WTC11 (cell line): ENCODE measurements around the gene C3orf18. TPM values are rescaled to one million over a fixed set of nuclear protein-coding genes. Genes with fewer than 3 reads are reported as not detected.

Source experiments
- ATAC-seq: fragments of 200-7000 bp; cut with Tn5 transposase; 2 replicates; pipeline ENCODE4 v1.10.0; 2021; ENCODE audit warnings: mild to moderate bottlenecking, moderate library complexity
- CTCF ChIA-PET: fragments of 300-600 bp; sonication (Branson Sonifier 250); formaldehyde crosslinking; loops from one replicate; lab custom pipeline; 2021; ENCODE audit warnings: antibody characterized with exemption; lab: Charles Lee
- POLR2A ChIA-PET: fragments of 350-600 bp; sonication (Branson Sonifier 250); formaldehyde crosslinking; loops from one replicate; lab custom pipeline; 2021; ENCODE audit warnings: antibody characterized with exemption; lab: Charles Lee
- DNase-seq: peaks from one replicate; pipeline ENCODE4 v3.0.0; 2021; ENCODE audit warnings: low spot score
- H3K27ac Mint-ChIP-seq: 2 replicates; pipeline ENCODE4 v1.8.0; 2021; ENCODE audit warnings: mixed read lengths
- H3K27me3 Mint-ChIP-seq: 2 replicates; pipeline ENCODE4 v1.8.0; 2021; ENCODE audit warnings: low read depth, mild to moderate bottlenecking, moderate library complexity, mixed read lengths
- H3K36me3 Mint-ChIP-seq: 2 replicates; pipeline ENCODE4 v1.8.0; 2021; ENCODE audit warnings: mixed read lengths
- H3K4me1 Mint-ChIP-seq: 2 replicates; pipeline ENCODE4 v1.8.0; 2022; ENCODE audit warnings: mixed read lengths
- H3K4me3 Mint-ChIP-seq: 2 replicates; pipeline ENCODE4 v1.8.0; 2021; ENCODE audit warnings: mild to moderate bottlenecking, moderate library complexity, mixed read lengths
- H3K9me3 Mint-ChIP-seq: 2 replicates; pipeline ENCODE4 v1.8.0; 2021; ENCODE audit warnings: mixed read lengths
- AFF4 ChIP-seq: sonication (generic); formaldehyde crosslinking; IDR thresholded peaks from 2 replicates; pipeline ENCODE4 v1.8.1; 2023; ENCODE audit warnings: mild to moderate bottlenecking, missing genetic modification reagents, borderline replicate concordance
- CREM ChIP-seq: sonication (generic); formaldehyde crosslinking; IDR thresholded peaks from 2 replicates; pipeline ENCODE4 v1.8.1; 2022; ENCODE audit warnings: mild to moderate bottlenecking, missing genetic modification reagents, moderate library complexity
- EMX1 ChIP-seq: fragments of 250-450 bp; sonication (Bioruptor Pico); IDR thresholded peaks from 2 replicates; pipeline ENCODE4 v1.8.0; 2021; ENCODE audit warnings: mild to moderate bottlenecking
- FOXP4 ChIP-seq: sonication (generic); formaldehyde crosslinking; IDR thresholded peaks from 2 replicates; pipeline ENCODE4 v1.8.0; 2022; ENCODE audit warnings: mild to moderate bottlenecking, missing genetic modification reagents
- MXD4 ChIP-seq: fragments of 250-450 bp; sonication (Bioruptor Pico); IDR thresholded peaks from 2 replicates; pipeline ENCODE4 v1.8.0; 2021; ENCODE audit warnings: mild to moderate bottlenecking, moderate library complexity, borderline replicate concordance
- MYBL2 ChIP-seq: sonication (generic); formaldehyde crosslinking; IDR thresholded peaks from 2 replicates; pipeline ENCODE4 v1.8.1; 2023; ENCODE audit warnings: mild to moderate bottlenecking, moderate library complexity, missing genetic modification reagents
- NR3C1 ChIP-seq: sonication (generic); formaldehyde crosslinking; conservative IDR thresholded peaks from 2 replicates; pipeline ENCODE4 v1.8.1; 2023; ENCODE audit warnings: low read depth, mild to moderate bottlenecking, missing genetic modification reagents
- OVOL2 ChIP-seq: fragments of 250-450 bp; sonication (Bioruptor Pico); IDR thresholded peaks from 2 replicates; pipeline ENCODE4 v1.9.0; 2021; ENCODE audit warnings: mild to moderate bottlenecking, borderline replicate concordance
- RORB ChIP-seq: fragments of 250-450 bp; sonication (Bioruptor Pico); IDR thresholded peaks from 2 replicates; pipeline ENCODE4 v1.9.0; 2021; ENCODE audit warnings: mild to moderate bottlenecking
- SOX15 ChIP-seq: fragments of 250-450 bp; sonication (Bioruptor Pico); IDR thresholded peaks from 2 replicates; pipeline ENCODE4 v1.9.0; 2021; ENCODE audit warnings: mild to moderate bottlenecking
- TEAD1 ChIP-seq: sonication (generic); formaldehyde crosslinking; IDR thresholded peaks from 2 replicates; pipeline ENCODE4 v1.8.0; 2022; ENCODE audit warnings: mild to moderate bottlenecking, missing genetic modification reagents
- ZNF121 ChIP-seq: sonication (generic); formaldehyde crosslinking; IDR thresholded peaks from 2 replicates; pipeline ENCODE4 v1.8.0; 2023; ENCODE audit warnings: missing genetic modification reagents
- ZNF396 ChIP-seq: fragments of 250-450 bp; sonication (Bioruptor Pico); IDR thresholded peaks from 2 replicates; pipeline ENCODE4 v1.8.0; 2021; ENCODE audit warnings: mild to moderate bottlenecking, moderate library complexity, borderline replicate concordance
- ZNF512 ChIP-seq: sonication (generic); formaldehyde crosslinking; IDR thresholded peaks from 2 replicates; pipeline ENCODE4 v1.8.1; 2022; ENCODE audit warnings: missing genetic modification reagents, borderline replicate concordance
- ZNF532 ChIP-seq: fragments of 250-450 bp; sonication (Bioruptor Pico); IDR thresholded peaks from 2 replicates; pipeline ENCODE4 v1.9.0; 2021; ENCODE audit warnings: mild to moderate bottlenecking, borderline replicate concordance
- total RNA-seq: library from RNA; stranded (reverse); gene quantifications from 3 replicates; pipeline ENCODE4 v1.2.3, GENCODE V29; 2021
- TF ChIP-seq, protein P1 (sequence below): fragments of 250-450 bp; sonication (Bioruptor Pico); IDR thresholded peaks from 2 replicates; pipeline ENCODE4 v1.9.0; 2021; ENCODE audit warnings: mild to moderate bottlenecking
- TF ChIP-seq, protein P2 (sequence below): sonication (generic); formaldehyde crosslinking; IDR thresholded peaks from 2 replicates; pipeline ENCODE4 v1.8.1; 2023; ENCODE audit warnings: mild to moderate bottlenecking, missing genetic modification reagents, moderate library complexity
- TF ChIP-seq, protein P3 (sequence below): sonication (generic); formaldehyde crosslinking; IDR thresholded peaks from 2 replicates; pipeline ENCODE4 v1.8.1; 2022; ENCODE audit warnings: low read depth, missing genetic modification reagents, borderline replicate concordance
- TF ChIP-seq, protein P4 (sequence below): sonication (generic); formaldehyde crosslinking; conservative IDR thresholded peaks from 2 replicates; pipeline ENCODE4 v1.8.1; 2022; ENCODE audit warnings: mild to moderate bottlenecking, missing genetic modification reagents

The C3orf18 gene
- total RNA-seq, 1 experiment from 2014 or later, result 12.1 TPM

GRCh38 chr3:50577348-50577747 lies 9.8 kb upstream of the C3orf18 start:
- Mint-ChIP-seq H3K4me3 (no peak overlapping the region), H3K36me3 (no peaks in the 10 kb centered on the region), H3K27ac (no peak overlapping the region)
- ATAC-seq, result no peak
- CTCF ChIA-PET, result interaction anchor here (1.1 to 2.1 kb wide), 3 partner anchors 34 to 230 kb away, joined by 3 to 10 read pairs (median 4); partner anchors contain the start of gene CISH
- POLR2A ChIA-PET, result no interaction called here
- no peak for TF ChIP-seq NR3C1 (CRISPR knock-in tag)
- TF ChIP-seq, protein P1, sequence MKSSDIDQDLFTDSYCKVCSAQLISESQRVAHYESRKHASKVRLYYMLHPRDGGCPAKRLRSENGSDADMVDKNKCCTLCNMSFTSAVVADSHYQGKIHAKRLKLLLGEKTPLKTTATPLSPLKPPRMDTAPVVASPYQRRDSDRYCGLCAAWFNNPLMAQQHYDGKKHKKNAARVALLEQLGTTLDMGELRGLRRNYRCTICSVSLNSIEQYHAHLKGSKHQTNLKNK (CRISPR knock-in tag), result no peak
- TF ChIP-seq ZNF121 (CRISPR knock-in tag), result no peak
- TF ChIP-seq MXD4, result no peak
- TF ChIP-seq, protein P2, sequence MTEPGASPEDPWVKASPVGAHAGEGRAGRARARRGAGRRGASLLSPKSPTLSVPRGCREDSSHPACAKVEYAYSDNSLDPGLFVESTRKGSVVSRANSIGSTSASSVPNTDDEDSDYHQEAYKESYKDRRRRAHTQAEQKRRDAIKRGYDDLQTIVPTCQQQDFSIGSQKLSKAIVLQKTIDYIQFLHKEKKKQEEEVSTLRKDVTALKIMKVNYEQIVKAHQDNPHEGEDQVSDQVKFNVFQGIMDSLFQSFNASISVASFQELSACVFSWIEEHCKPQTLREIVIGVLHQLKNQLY, result no peak
- TF ChIP-seq FOXP4, result no peak
- TF ChIP-seq ZNF532 (CRISPR knock-in tag), result no peak
- no peak for TF ChIP-seq ZNF512 (CRISPR knock-in tag)
- no peak for TF ChIP-seq OVOL2 (CRISPR knock-in tag)
- no peak for TF ChIP-seq ZNF396 (CRISPR knock-in tag)
- TF ChIP-seq, all 79 proteins: peak for 0
- Mint-ChIP-seq H3K9me3 (no peaks in the 10 kb centered on the region), H3K4me1 (no peaks in the 10 kb centered on the region), H3K27me3 (no peaks in the 10 kb centered on the region)
- DNase-seq, result no peak

DNA sequence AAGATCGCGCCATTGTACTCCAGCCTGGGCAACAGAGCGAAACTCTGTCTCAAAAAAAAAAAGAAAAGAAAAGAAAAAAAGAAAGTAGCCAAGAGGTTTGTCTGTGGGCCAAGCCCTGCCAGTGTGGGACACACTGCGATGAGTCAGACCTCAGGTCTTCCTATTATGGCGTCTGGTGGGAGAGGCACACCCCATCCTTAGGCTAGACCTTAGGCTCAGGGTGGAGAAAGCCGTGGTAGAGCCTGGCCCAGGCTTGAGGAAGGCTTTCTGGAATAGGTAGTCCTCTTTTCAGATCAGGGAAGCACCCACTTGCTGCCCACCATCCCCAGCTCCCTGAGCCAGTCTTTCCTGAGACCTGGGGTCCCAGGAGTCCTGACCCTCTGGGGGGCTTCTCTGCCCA lies 7.8 kb upstream of the C3orf18 start:
- Mint-ChIP-seq H3K27ac (no peak overlapping the region), H3K9me3 (no peaks in the 10 kb centered on the region)
- ATAC-seq, result no peak
- TF ChIP-seq MYBL2 (no peak), SOX15 (CRISPR knock-in tag) (no peak), TEAD1 (CRISPR knock-in tag) (no peak), CREM (CRISPR knock-in tag) (no peak), AFF4 (CRISPR knock-in tag) (no peak), RORB (CRISPR knock-in tag) (no peak), EMX1 (CRISPR knock-in tag) (no peak)
- TF ChIP-seq, protein P3, sequence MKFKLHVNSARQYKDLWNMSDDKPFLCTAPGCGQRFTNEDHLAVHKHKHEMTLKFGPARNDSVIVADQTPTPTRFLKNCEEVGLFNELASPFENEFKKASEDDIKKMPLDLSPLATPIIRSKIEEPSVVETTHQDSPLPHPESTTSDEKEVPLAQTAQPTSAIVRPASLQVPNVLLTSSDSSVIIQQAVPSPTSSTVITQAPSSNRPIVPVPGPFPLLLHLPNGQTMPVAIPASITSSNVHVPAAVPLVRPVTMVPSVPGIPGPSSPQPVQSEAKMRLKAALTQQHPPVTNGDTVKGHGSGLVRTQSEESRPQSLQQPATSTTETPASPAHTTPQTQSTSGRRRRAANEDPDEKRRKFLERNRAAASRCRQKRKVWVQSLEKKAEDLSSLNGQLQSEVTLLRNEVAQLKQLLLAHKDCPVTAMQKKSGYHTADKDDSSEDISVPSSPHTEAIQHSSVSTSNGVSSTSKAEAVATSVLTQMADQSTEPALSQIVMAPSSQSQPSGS (CRISPR knock-in tag), result no peak
- TF ChIP-seq, protein P4, sequence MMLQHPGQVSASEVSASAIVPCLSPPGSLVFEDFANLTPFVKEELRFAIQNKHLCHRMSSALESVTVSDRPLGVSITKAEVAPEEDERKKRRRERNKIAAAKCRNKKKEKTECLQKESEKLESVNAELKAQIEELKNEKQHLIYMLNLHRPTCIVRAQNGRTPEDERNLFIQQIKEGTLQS (CRISPR knock-in tag), result no peak
- TF ChIP-seq, protein P1 (CRISPR knock-in tag), result no peak

More for the DNA sequence above, 7.8 kb upstream of the C3orf18 start:
- no peaks in the 10 kb centered on the region for H3K27me3 Mint-ChIP-seq
- CTCF ChIA-PET, result interaction anchor here (2.8 kb wide), 1 partner anchor 37 kb away, joined by 13 read pairs; the partner anchor contains the start of gene CISH
- H3K4me1 Mint-ChIP-seq, result peaks cover 2% of the 10 kb centered on the region; the same call in 1 of the 2 replicates
- no peak overlapping the region for H3K4me3 Mint-ChIP-seq
- no peak for DNase-seq
- H3K36me3 Mint-ChIP-seq, result no peaks in the 10 kb centered on the region
- POLR2A ChIA-PET, result interaction anchor here (0.6 kb wide), 1 partner anchor 46 kb away, joined by 9 read pairs; no protein-coding TSS in a partner anchor
